SKM-1 treated with dmso at 0.1 percent for 144 hours (cell line): ENCODE data around the gene IL24.
"Not testable (repeated sequence)": the region's sequence is repeated elsewhere in the genome, so short reads cannot be mapped to it uniquely, and the experiment has no call there.

Source experiments
- DNase-seq: peaks from one replicate; lab custom pipeline; 2025; ENCODE audit not compliant: unreplicated experiment; lab: John Stamatoyannopoulos, UW

The IL24 gene, protein sequence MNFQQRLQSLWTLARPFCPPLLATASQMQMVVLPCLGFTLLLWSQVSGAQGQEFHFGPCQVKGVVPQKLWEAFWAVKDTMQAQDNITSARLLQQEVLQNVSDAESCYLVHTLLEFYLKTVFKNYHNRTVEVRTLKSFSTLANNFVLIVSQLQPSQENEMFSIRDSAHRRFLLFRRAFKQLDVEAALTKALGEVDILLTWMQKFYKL

DNA sequence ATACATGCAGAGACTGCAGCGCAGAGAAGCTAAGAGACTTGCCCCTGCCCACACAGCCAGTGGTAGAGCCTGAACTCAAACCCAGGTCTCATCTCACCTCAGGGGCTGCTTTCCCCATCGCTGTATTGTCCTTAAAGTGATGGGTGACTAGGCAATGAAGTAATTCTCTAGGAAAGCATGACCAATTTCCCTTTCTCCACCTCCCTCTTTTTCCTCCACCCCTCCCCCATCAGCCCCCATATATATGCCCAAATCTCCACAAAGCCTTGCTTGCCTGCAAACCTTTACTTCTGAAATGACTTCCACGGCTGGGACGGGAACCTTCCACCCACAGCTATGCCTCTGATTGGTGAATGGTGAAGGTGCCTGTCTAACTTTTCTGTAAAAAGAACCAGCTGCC is at the start of gene IL24:
Gene IL24, plus strand, starts transcription at position 269 of the 400 bp plus-strand sequence. CDS start 390 bp downstream, outside the sequence.
- DNase-seq: no peak

DNA sequence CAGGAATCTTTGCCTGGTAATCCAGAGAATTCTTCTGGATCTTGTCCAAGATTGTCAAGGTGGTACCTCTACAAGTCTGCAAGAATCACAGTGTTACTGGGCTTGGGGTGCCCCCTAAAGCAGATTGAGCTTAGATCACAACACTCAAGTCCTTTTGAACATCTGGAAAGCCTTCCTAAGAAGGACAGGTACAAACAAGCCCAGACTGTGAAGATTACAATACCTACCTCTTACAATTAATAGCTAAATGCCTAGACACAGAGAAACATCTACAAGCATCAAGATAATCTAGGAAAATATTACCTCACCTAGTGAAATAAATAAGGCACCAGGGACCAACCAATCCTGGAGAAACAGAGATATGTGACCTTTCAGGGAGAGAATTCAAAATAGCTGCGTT is 49.3 kb upstream of the IL24 start:
- DNase-seq: no peak

DNA sequence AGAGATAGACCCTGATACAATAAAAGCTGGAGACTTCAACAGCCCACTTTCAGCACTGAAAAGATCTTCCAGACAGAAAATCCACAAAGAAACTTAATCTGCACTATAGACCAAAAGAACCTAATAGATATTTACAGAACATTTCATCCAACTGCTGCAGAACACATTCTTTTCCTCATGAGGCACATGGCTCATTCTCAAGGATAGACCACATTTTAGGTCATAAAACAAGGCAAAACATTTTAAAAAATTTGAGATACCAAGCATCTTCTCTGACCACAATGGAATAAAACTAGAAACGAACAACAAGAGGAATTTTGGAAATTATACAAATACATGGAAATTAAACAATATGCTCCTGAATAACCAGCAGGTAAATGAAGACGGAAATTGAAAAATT is 46.8 kb upstream of the IL24 start:
- DNase-seq: no peak

DNA sequence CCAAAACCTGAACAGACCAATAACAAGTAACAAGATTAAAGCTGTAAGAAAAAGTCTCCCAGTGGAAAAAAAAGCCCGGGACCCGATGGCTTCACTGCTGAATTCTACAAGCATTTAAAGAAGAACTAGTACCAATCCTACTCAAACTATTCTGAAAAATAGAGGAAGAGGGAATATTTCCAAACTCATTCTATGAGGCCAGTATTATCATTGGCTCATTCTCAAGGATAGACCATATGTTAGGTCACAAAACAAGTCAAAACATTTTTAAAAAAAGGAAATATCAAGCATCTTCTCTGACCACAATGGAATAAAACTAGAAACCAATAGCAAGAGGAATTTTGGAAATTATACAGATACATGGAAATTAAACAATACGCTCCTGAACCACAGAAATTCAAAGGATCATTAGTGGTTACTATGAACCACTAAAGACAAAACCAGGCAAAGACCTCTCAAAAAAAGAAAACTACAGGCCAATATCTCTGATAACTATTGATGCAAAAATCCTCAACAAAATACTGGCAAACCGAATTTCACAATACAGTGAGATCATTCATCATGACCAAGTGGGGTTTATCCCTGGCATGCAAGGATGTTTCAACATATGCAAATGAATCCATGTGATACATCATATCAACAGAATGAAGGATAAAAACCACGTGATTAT is 45.8 kb upstream of the IL24 start:
- no peak for DNase-seq

DNA sequence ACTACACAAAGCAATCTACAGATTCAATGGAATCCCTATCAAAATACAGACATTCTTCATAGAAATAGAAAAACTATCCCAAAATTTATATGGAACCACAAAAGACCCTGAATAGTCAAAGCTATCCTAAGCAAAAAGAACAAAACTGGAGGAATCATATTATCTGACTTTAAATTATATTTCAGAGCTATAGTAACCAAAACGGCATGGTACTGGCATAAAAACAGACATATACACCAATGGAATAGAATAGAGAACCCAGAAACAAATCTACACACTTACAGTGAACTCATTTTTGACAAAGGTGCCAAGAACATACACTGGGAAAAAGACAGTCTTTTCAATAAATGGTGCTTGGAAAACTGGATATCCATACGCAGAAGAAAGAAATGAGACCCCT is 44.6 kb upstream of the IL24 start:
- DNase-seq: not testable (repeated sequence)

DNA sequence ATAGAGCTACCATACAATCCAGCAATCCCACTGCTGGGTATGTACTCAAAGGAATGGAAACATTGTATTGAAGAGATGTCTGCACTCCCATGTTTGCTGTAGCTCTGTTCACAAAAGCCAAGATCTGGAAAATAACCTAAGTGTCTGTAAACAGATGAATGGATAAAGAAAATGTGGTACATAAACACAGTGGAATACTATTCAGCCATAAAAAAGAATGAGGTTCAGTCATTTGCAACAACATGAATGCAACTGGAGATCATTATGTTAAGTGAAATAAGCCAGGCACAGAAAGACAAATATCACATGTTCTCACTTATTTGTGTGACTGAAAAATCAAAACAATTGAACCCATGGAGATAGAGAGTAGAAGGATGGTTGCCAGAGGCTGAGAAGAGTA is 43.5 kb upstream of the IL24 start:
- DNase-seq: not testable (repeated sequence)

DNA sequence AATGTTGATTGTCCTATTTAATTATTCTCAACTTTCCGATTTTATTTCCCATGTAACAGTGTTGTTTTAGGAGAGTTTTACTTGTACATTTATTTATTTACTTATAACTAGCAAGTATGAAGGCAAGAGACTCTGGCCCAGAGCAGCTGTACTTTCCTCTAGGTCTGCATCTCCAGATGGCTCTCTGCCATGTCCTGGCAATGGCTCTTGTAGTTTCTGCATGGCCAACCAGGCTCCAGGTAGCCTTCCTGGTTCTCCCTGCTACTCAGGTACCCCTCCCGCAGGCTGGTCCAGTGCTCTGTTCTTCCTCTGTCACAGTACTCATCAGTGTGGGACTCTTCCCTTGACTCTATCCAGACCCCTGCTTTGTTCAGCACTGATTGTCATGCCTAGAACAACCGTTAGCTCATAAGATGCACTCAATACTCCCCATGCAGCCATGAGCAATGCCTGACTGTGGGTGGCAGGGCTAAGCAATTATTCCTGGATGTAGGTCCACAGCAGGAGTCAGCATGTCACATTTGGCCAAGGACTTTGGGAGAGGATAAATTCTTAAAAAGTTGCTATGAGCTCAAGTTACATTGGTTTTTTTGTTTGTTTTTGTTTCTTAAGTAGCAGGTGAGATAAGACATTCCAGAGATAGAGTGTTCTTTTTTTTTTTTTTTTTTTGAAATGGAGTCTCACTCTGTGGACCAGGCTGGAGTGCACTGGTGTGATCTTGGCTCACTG is 42.7 kb upstream of the IL24 start:
- DNase-seq: no peak

DNA sequence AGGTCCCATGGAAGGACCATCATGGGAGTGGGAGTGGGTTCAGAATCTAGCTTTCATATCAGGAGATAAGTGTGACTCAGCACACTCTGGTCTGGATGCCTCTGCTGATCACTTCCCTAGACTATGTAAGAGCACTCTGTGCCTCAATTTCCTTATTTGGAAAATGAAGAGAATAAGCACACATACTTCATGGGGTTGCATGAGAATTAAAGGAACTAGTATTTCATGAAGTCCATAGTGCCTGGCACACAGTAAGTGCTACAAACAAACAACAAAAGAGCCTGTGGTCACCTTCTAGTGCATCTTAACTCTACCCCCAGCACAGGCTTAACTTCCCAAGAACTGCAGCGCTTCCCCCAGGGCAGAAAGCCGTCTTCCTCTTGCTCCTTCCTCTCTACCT is 41.4 kb upstream of the IL24 start:
- no peak for DNase-seq

DNA sequence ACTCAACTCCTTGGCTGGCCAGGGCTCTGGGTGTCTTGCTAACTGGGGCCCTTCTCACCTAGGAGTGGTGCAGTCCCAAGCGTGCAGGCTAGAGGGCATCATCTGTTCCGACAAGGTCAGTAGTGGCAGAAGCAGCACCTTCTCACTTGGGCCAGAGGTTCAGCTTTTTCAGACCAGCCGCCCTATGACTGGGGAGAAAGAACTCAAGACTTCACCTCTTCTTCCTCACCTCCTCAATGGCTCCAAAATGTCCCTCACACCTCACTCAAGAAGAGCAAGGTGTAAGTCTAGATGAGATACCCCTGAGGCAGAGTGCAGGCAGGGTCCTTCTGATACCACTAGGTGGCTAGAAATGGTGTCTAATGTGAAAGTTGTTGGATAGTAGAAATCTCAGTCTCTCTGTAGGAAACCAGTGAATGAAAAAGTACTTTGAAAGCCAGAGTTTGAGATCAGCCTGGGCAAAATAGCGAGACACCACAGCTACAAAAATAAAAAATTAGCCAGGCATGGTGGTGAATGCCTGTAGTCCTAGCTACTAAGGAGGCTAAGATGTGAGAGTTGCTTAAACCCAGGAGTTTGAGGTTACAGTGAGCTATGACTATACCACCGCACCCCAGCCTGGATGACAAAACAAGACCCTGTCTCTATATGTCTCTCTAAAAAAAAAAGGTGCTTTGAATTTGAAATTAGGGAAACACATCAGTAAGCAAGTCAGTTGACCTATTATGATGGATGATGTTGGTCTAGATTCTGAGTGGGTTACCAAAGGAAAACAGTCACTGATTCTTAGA is 40.4 kb upstream of the IL24 start:
- no peak for DNase-seq

DNA sequence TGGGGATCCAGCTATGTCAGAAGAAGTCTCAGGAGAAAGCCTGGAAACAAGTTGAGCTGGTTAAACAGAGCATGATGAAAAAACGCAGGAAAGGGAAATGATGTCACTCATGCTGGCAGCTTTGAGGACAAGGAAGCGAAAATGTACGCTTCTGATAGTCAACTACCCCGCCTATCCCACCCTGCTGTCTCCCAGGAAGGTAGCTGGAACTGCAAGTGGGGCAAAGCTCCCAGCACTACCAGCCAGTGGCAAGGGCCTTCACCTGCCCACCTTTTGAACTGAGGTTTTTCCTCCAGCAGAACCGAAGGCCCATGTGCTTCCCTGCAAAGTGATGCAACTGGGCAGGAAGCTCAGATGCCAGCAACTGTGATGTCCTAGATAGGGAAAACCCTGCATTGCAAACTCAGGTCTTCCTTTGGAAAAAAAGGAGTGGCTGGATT is 38.1 kb upstream of the IL24 start:
- DNase-seq: no peak

DNA sequence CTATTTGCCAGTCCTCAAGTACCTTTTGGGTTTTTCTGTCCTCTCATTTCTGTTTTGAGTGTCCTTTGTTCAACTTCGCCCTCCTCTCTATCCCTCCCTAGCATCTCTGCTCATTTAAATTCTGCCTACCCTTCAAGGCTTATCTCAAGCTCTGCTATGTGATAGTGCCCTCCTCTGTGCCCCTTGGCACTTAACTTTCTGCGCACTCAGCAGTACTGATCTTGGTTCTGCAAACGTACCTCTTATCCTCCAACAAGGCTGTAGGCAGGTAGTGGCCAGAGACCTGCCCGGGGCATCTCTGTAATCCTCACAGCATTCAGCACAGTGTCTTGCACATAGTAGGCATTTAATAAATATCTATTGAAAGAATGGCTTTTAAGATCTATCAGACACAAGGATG is 37.1 kb upstream of the IL24 start:
- DNase-seq: no peak

DNA sequence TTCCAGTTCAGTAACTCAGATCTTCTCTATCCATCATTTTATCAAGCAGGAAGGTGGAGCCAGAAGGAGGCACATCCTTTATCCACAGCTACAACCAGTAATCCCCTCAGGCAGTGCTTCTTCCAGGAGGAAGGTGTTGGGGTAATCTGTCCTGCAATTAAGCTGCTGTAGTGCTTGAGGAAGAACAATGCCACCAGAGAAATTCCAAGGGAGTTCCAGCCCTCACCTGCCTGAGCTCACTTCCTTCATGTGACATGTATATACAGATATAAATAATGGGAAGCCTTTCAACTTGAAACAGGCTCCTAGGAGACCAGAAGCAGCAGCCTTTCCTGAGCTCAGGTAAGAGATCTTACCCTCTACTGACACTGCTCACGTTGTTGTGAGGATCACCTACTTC is 34.0 kb upstream of the IL24 start:
- DNase-seq: no peak

DNA sequence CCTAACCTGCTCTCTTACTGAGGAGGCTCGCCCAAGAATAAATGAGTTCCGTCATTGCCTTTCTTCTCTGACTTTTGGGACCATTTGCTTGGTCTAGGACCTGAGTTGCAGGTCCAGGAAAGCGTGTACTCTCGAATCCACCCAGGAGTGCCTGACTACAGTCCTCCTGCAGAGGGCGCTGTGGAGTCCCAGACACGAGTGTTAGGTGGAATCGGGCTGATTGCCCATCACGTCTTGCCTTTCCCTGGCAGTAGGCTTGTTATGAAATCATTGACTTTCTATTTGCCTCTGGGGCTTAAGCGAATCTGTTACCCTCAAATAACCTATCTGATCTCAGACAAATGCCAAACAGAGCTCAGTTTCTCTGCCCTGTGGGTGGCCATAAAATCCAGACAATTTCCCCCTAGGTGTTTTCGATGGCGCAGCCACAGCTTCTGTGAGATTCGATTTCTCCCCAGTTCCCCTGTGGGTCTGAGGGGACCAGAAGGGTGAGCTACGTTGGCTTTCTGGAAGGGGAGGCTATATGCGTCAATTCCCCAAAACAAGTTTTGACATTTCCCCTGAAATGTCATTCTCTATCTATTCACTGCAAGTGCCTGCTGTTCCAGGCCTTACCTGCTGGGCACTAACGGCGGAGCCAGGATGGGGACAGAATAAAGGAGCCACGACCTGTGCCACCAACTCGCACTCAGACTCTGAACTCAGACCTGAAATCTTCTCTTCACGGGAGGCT is 32.1 kb upstream of the IL24 start, which contains the start of gene IL20:
Gene IL20, plus strand, starts transcription at position 685 of the 733 bp plus-strand sequence. CDS start 230 bp downstream, outside the sequence.
- DNase-seq: peak; percentile 66

DNA sequence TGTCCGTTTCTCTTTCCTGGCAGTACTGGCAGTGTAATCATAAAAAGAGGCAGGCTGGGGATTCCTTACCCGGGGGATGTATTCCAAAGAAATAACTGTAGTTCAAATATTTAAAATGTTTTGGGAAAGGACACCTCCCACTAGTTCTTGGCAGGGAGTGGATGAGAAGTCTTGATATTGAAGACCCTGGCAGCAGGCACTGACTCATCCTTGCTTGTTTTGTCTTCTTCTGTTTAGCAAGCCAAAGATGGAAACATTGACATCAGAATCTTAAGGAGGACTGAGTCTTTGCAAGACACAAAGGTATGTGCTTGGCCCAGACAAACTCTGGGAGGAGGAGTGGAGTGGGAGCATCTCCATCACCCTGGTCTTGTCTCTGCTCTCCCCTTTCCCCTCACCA is 31.2 kb upstream of the IL24 start:
- no peak for DNase-seq

DNA sequence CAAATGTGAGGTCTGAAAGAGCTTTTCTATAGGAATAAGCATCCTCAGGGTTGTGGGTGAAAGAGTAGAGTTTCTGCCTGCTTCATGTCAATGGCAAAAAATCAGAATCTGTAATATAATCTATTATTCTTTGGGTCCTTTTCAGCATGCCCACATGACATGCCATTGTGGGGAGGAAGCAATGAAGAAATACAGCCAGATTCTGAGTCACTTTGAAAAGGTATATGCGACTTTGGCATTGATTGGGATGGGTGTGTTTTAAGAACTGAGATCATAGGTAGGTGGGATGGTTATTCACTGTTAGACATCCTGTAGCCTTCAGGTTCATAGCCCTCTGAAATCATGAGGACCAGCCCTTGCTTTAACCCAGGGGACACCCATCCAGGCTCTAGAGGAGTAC is 30.0 kb upstream of the IL24 start:
- DNase-seq: no peak

DNA sequence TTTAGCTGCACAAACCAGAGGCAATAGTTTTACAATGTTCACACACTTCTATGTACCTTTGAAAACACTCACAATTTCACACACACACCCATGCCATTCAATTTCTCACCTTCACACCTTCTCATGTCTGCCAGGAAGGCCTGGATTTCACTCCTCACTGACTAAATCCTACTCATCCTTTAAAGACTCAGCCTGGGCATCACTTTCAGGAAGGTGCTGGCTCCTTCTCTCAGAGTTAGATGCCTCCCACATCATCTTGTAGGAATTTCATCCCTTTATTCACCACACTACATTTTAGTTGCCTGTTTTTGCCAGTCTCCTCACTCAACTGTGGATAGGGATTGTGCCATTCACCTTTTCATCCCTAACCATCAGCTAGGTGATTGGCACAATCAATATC is 29.5 kb upstream of the IL24 start:
- no peak for DNase-seq

DNA sequence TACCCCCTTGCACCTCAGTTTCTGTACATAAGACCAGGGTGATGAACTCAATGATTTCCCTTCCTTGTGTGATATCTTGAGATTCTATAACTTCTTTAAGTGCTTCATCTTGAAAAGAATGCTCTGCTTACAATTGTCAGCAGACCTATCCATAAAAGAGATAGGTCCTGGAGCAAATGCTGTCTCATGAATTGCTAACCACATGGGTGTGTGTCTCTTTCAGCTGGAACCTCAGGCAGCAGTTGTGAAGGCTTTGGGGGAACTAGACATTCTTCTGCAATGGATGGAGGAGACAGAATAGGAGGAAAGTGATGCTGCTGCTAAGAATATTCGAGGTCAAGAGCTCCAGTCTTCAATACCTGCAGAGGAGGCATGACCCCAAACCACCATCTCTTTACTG is 29.0 kb upstream of the IL24 start:
- DNase-seq: no peak

DNA sequence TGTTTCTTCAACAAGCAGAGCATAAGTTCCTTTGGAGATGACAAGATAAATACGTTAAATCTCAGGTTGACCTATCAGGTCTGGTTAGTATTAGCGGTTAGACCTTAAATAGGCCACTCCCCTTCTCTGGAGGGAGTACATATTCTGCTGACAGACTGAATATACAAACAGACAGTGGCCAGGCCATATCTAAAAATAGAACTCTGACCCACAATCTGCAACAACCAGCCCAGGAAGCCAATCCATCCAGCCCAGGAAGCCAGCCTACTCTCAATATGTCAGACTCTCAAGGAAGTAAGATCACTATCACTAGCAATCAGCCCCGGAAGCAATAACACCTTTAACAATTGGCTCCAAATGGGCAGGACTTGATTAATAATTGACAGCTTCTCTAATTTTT is 25.1 kb upstream of the IL24 start:
- no peak for DNase-seq

DNA sequence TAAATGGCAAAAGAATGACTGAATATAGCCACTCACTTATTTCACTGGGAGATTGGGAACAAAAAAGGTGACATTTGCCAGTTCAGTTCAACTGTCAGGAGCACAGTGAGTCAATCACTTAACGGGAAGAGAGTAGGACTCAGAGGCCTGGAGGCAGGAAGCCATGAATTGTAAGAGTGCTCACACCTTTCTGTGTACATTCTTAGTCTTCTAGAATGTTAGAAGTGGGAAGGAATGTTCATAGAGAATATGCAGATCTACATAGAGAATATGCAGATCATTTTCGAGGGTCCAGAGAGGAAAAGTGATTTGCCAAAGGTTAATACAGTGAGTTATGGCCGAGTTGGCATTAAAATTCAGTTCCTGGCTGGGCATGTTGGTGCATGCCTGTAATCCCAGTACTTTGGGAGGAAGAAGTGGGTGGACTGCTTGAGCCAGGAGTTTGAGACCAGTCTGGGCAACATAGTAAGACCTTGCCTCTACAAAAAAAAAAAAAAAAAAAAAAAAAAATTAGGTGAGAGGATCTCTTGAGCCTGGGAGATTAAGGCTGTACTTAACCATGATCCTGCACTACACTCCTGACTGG is 23.5 kb upstream of the IL24 start:
- no peak for DNase-seq

DNA sequence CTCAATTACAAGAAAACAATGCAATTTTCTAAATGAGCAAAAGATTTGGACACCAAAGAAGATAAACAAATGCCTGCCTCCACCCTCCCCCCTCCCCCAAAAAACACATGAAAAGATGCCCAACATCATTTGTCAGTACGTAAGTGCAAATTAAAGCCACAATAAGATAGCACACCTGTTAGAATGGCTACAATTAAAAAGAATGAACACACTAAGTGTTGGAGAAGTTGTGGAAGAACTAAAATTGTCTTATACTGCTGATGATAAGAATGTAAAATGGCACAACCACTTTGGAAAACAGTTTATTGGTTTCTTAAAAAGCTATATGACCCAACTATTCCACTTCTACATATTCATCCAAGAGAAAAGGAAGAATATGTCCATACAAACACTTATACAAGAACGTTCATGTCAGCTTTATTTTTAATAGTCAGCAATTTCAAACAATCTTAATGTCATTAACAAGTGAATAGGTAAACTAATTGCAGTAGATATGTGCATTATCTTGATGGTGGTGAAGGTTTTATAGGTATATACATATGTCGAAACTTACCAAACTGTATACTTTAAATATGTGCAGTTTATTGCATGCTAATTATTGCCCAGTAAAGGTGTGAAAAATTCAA is 21.4 kb upstream of the IL24 start:
- no peak for DNase-seq
